K562 (cell line): ENCODE data around the gene PEX6. TPM values are rescaled to one million over a fixed set of nuclear protein-coding genes. Genes with fewer than 3 reads are reported as not detected.
A peak's percentile ranks its signal among the peaks of the same experiment; 100 is the strongest.

ENCODE experiments used
- ASH1L ChIP-seq: fragments of 450-650 bp; IDR thresholded peaks from 2 replicates; pipeline ENCODE4 v1.6.1; 2018; ENCODE audit warnings: borderline replicate concordance, mild to moderate bottlenecking, low read depth; ENCODE audit not compliant: partially characterized antibody
- ATF2 ChIP-seq: sonication (generic); formaldehyde crosslinking; IDR thresholded peaks from 2 replicates; pipeline ENCODE4 v1.8.1; 2022; ENCODE audit warnings: missing genetic modification reagents
- C11orf30 ChIP-seq: fragments of 450-650 bp; IDR thresholded peaks from 2 replicates; pipeline ENCODE4 v1.6.1; 2016; ENCODE audit warnings: low read depth, mild to moderate bottlenecking
- EGR1 ChIP-seq: fragments of 450-650 bp; conservative IDR thresholded peaks from 2 replicates; pipeline ENCODE4 v1.6.1; 2017; ENCODE audit warnings: mild to moderate bottlenecking
- ELF2 ChIP-seq: fragments of 250-450 bp; sonication (Bioruptor Pico); IDR thresholded peaks from 2 replicates; pipeline ENCODE4 v1.5.0; 2021; ENCODE audit warnings: mild to moderate bottlenecking
- EP400 ChIP-seq: fragments of 450-650 bp; IDR thresholded peaks from 2 replicates; pipeline ENCODE4 v1.6.1; 2017; ENCODE audit warnings: antibody characterized with exemption, mild to moderate bottlenecking, moderate library complexity
- ETV6 ChIP-seq, 3 experiments: fragments of 150-350 bp in 1 of 3; sonication (generic) in 1 of 3; formaldehyde crosslinking in 1 of 3; IDR thresholded peaks; 2 replicates each; pipeline versions ENCODE4 v1.6.1 to v1.8.0; 2014 to 2022; ENCODE audit warnings: borderline replicate concordance in 2 of 3, low read depth in 2 of 3, antibody characterized with exemption in 1 of 3, low read length in 1 of 3, mild to moderate bottlenecking in 1 of 3, missing genetic modification reagents in 1 of 3
- HDAC6 ChIP-seq: IDR thresholded peaks from 2 replicates; pipeline ENCODE4 v1.6.1; 2012; ENCODE audit warnings: low read depth, mild to moderate bottlenecking, control low read depth, inconsistent platforms, low read length, moderate library complexity
- IRF2 ChIP-seq: sonication (generic); formaldehyde crosslinking; IDR thresholded peaks from 2 replicates; pipeline ENCODE4 v1.8.1; 2022; ENCODE audit warnings: mild to moderate bottlenecking, missing genetic modification reagents
- KLF13 ChIP-seq: fragments of 450-650 bp; IDR thresholded peaks from 2 replicates; pipeline ENCODE4 v1.6.1; 2016; ENCODE audit warnings: missing genetic modification characterization, low read depth, mild to moderate bottlenecking, missing compliant biosample characterization, moderate library complexity, borderline replicate concordance
- L3MBTL2 ChIP-seq: fragments of 450-650 bp; IDR thresholded peaks from 2 replicates; pipeline ENCODE4 v1.6.1; 2016; ENCODE audit warnings: mild to moderate bottlenecking, moderate library complexity
- LARP7 ChIP-seq: fragments of 450-650 bp; IDR thresholded peaks from 2 replicates; pipeline ENCODE4 v1.6.1; 2016
- RBM17 ChIP-seq: fragments of 200-400 bp; formaldehyde crosslinking; IDR thresholded peaks from 2 replicates; pipeline ENCODE4 v1.6.1; 2017; ENCODE audit warnings: low read depth, mild to moderate bottlenecking, low read length, borderline replicate concordance
- SAP30 ChIP-seq: fragments of 200-600 bp; sonication (generic); IDR thresholded peaks from 2 replicates; pipeline ENCODE4 v1.6.1; 2012; ENCODE audit warnings: borderline replicate concordance, low read depth, mild to moderate bottlenecking, moderate library complexity, low read length, control low read depth, inconsistent platforms; ENCODE audit not compliant: insufficient read depth, poor library complexity, severe bottlenecking
- SIN3A ChIP-seq, 2 experiments: fragments of 150-350 bp in 1 of 2; IDR thresholded peaks; 2 replicates each; pipeline ENCODE4 v1.6.1; 2011 to 2016; ENCODE audit warnings: borderline replicate concordance in 2 of 2, low read depth in 2 of 2, low read length in 2 of 2, mild to moderate bottlenecking in 2 of 2, moderate library complexity in 2 of 2; ENCODE audit not compliant: control insufficient read depth in 1 of 2
- TAL1 ChIP-seq: fragments of 450-650 bp; IDR thresholded peaks from 2 replicates; pipeline ENCODE4 v1.6.1; 2016; ENCODE audit warnings: mild to moderate bottlenecking
- USF2 ChIP-seq: sonication (generic); formaldehyde crosslinking; IDR thresholded peaks from 2 replicates; pipeline ENCODE4 v1.5.0; 2020; ENCODE audit warnings: missing genetic modification reagents
- YBX1 ChIP-seq: fragments of 450-650 bp; IDR thresholded peaks from 2 replicates; pipeline ENCODE4 v1.7.1; 2016; ENCODE audit warnings: mild to moderate bottlenecking
- ZBTB9 ChIP-seq: fragments of 450-650 bp; formaldehyde crosslinking; IDR thresholded peaks from 2 replicates; pipeline ENCODE4 v1.4.0; 2020; ENCODE audit warnings: mild to moderate bottlenecking, moderate library complexity
- ZNF347 ChIP-seq: fragments of 450-650 bp; formaldehyde crosslinking; IDR thresholded peaks from 2 replicates; pipeline ENCODE4 v1.4.0; 2020; ENCODE audit warnings: low read depth, mild to moderate bottlenecking, moderate library complexity
- polyA plus RNA-seq, 8 experiments: library from polyadenylated mRNA; depleted of rRNA in 4 of 8; stranded (reverse) in 5 of 8; unstranded in 3 of 8; fragments of >200 nt; fragmentation: Nextera tagmentation in 2 of 8; fragmentation: Illumina TruSeq in 1 of 8; extraction: Ambion mirVana in 2 of 8; extraction: Trizol in 1 of 8; gene quantifications; 2 replicates each; pipeline versions ENCODE4 v1.2.1 to v1.2.3, GENCODE V29; 2011 to 2014; ENCODE audit warnings: inconsistent platforms in 1 of 8, missing spikeins in 1 of 8
- total RNA-seq, 7 experiments: library from RNA; depleted of rRNA in 6 of 7; stranded (reverse); fragments of >200 nt in 6 of 7; fragmentation: Illumina TruSeq in 2 of 7; extraction: Trizol in 2 of 7; gene quantifications; 2 replicates each; pipeline versions ENCODE4 v1.2.1 to v1.2.3, GENCODE V29; 2011 to 2021; ENCODE audit warnings: low replicate concordance in 1 of 7

The PEX6 gene
- total and polyA plus RNA-seq, 9 of the 15 experiments (the other 6 are each of a cell fraction or from before 2014, with no cell fraction given): 0.17 to 20.8 (median 6.9) TPM

- no peak for TF ChIP-seq HDAC6
- TF ChIP-seq TAL1: no peak
- peak; percentile 68 for TF ChIP-seq SAP30
- TF ChIP-seq ETV6 (IDR thresholded peaks at IDR 0.05; ENCODE audit: borderline replicate concordance in 1 of 2, low read depth in 2 of 2, low read length in 1 of 2): 0 out of 4 replicates have a peak, but pooled peaks of 1 of the 2 experiments have one; percentile 22
- TF ChIP-seq ETV6 (CRISPR knock-in tag; IDR thresholded peaks at IDR 0.05; ENCODE audit: borderline replicate concordance): peak; percentile 18; the same call in 1 of the 2 replicates
- no peak for TF ChIP-seq ASH1L
- TF ChIP-seq ZBTB9 (CRISPR knock-in tag): peak; percentile 34; the same call in 1 of the 2 replicates
- TF ChIP-seq L3MBTL2: no peak
- TF ChIP-seq YBX1: no peak
- no peak for TF ChIP-seq IRF2 (CRISPR knock-in tag)
- TF ChIP-seq EGR1: peak; percentile 51
- peak; percentile 54; the same call in 1 of the 2 replicates for TF ChIP-seq KLF13 (tag)
- no peak for TF ChIP-seq USF2 (CRISPR knock-in tag)
- TF ChIP-seq LARP7: peak; percentile 74; the same call in 1 of the 2 replicates
- TF ChIP-seq ATF2 (CRISPR knock-in tag): no peak
- no peak for TF ChIP-seq C11orf30
- TF ChIP-seq SIN3A (IDR thresholded peaks at IDR 0.05; ENCODE audit: borderline replicate concordance in 2 of 2, control insufficient read depth in 1 of 2, low read depth in 2 of 2, low read length in 2 of 2): peak in 1 of 2 experiments; percentile 93; a peak in 1 of 4 replicates
- TF ChIP-seq ELF2 (CRISPR knock-in tag): 0 out of 2 replicates have a peak, but pooled peaks have one; percentile 28
- TF ChIP-seq EP400: peak; percentile 55; the same call in 1 of the 2 replicates
- no peak for TF ChIP-seq ZNF347 (CRISPR knock-in tag)
- TF ChIP-seq RBM17: no peak
These were observed 34.3 kb upstream of the PEX6 start (continued) for GRCh38 chr6:43013097-43013842.
